IMR-90 (cell line): Measurements from ENCODE around the gene OR6V1. TPM values are rescaled to one million over a fixed set of nuclear protein-coding genes. Genes with fewer than 3 reads are reported as not detected.

Experiments used
- ATAC-seq: fragments of 200-7000 bp; cut with Tn5 transposase; 2 replicates; pipeline ENCODE4 v1.9.1; 2020; ENCODE audit warnings: low read depth, mild to moderate bottlenecking, moderate library complexity
- BruUV-seq: library from RNA; stranded (reverse); fragments of 400-500 nt; replicated peaks from 2 replicates; lab custom pipeline; 2021; lab: Mats Ljungman, UMichigan
- CTCF ChIA-PET: fragments of 300-600 bp; formaldehyde crosslinking; extraction: SDS; loops from one replicate; lab custom pipeline; 2021; ENCODE audit warnings: antibody characterized with exemption; lab: Yijun Ruan, JAX
- POLR2A ChIA-PET: fragments of 300-600 bp; sonication (Branson Sonifier 250); formaldehyde crosslinking; loops from one replicate; lab custom pipeline; 2022; ENCODE audit warnings: antibody characterized with exemption; ENCODE audit not compliant: unreplicated experiment; lab: Charles Lee
- DNase-seq: peaks from one replicate; pipeline ENCODE4 v3.0.0; 2013
- H2AFZ ChIP-seq: replicated peaks from 2 replicates; pipeline ENCODE3; 2013; ENCODE audit warnings: low read length, mild to moderate bottlenecking; ENCODE audit not compliant: poor library complexity
- H2AK5ac ChIP-seq: 2 replicates; pipeline ENCODE4 v1.6.1; 2013; ENCODE audit warnings: low read depth, low read length, inconsistent platforms
- H2AK9ac ChIP-seq: replicated peaks from 2 replicates; pipeline ENCODE3; 2013; ENCODE audit warnings: mild to moderate bottlenecking, low read depth, low read length, moderate library complexity; ENCODE audit not compliant: poor library complexity
- H2BK120ac ChIP-seq: 2 replicates; pipeline ENCODE4 v1.6.1; 2013; ENCODE audit warnings: low read depth, low read length, inconsistent platforms
- H2BK15ac ChIP-seq: 3 replicates; pipeline ENCODE4 v1.6.1; 2013; ENCODE audit warnings: low read depth, low read length, inconsistent platforms
- H2BK20ac ChIP-seq: 2 replicates; pipeline ENCODE4 v1.6.1; 2013; ENCODE audit warnings: low read depth, mild to moderate bottlenecking, inconsistent platforms, low read length, moderate library complexity
- H2BK5ac ChIP-seq: 2 replicates; pipeline ENCODE4 v1.6.1; 2013; ENCODE audit warnings: mild to moderate bottlenecking, low read depth, low read length, inconsistent platforms; ENCODE audit not compliant: poor library complexity, severe bottlenecking
- H3K14ac ChIP-seq: replicated peaks from 2 replicates; pipeline ENCODE4 v1.6.1; 2013; ENCODE audit warnings: low read depth, low read length, inconsistent platforms
- H3K18ac ChIP-seq: 2 replicates; pipeline ENCODE4 v1.6.1; 2013; ENCODE audit warnings: low read depth, low read length, control low read depth
- H3K23ac ChIP-seq: 2 replicates; pipeline ENCODE4 v1.6.1; 2013; ENCODE audit warnings: low read depth, low read length, inconsistent platforms
- H3K27ac ChIP-seq: 2 replicates; pipeline ENCODE4 v1.5.1; 2013; ENCODE audit warnings: mild to moderate bottlenecking, control low read depth, low read length; ENCODE audit not compliant: insufficient read depth
- H3K27me3 ChIP-seq: 2 replicates; pipeline ENCODE4 v1.6.1; 2013; ENCODE audit warnings: low read length; ENCODE audit not compliant: control insufficient read depth, insufficient read depth
- H3K36me3 ChIP-seq: 2 replicates; pipeline ENCODE4 v1.6.1; 2013; ENCODE audit warnings: low read length, mixed read lengths; ENCODE audit not compliant: control insufficient read depth, insufficient read depth
- H3K4ac ChIP-seq: 2 replicates; pipeline ENCODE4 v1.6.1; 2013; ENCODE audit warnings: low read depth, low read length, inconsistent platforms
- H3K4me1 ChIP-seq: 2 replicates; pipeline ENCODE4 v1.6.1; 2013; ENCODE audit warnings: low read length, mixed read lengths; ENCODE audit not compliant: control insufficient read depth, insufficient read depth
- H3K4me2 ChIP-seq: 2 replicates; pipeline ENCODE4 v1.6.1; 2013; ENCODE audit warnings: low read depth, mild to moderate bottlenecking, control low read depth, low read length, moderate library complexity
- H3K4me3 ChIP-seq: 2 replicates; pipeline ENCODE4 v1.5.1; 2013; ENCODE audit warnings: low read depth, mild to moderate bottlenecking, control low read depth, low read length, moderate library complexity; ENCODE audit not compliant: insufficient read depth
- H3K56ac ChIP-seq: 2 replicates; pipeline ENCODE4 v1.6.1; 2013; ENCODE audit warnings: low read length, inconsistent platforms; ENCODE audit not compliant: insufficient read depth; ENCODE audit errors: extremely low read depth
- H3K79me1 ChIP-seq, 2 experiments: 2 replicates each; pipeline ENCODE4 v1.6.1; 2013; ENCODE audit warnings: low read length in 2 of 2, inconsistent platforms in 1 of 2, low read depth in 1 of 2
- H3K9ac ChIP-seq: 2 replicates; pipeline ENCODE4 v1.6.1; 2013; ENCODE audit warnings: low read depth, low read length, control low read depth
- H3K9me1 ChIP-seq: 2 replicates; pipeline ENCODE4 v1.6.1; 2013; ENCODE audit warnings: low read length, inconsistent platforms; ENCODE audit not compliant: insufficient read depth
- H3K9me3 ChIP-seq: 2 replicates; pipeline ENCODE4 v1.6.1; 2013; ENCODE audit warnings: low read length; ENCODE audit not compliant: control insufficient read depth, insufficient read depth
- H4K20me1 ChIP-seq: 2 replicates; pipeline ENCODE4 v1.6.1; 2013; ENCODE audit warnings: low read length, inconsistent platforms; ENCODE audit not compliant: insufficient read depth
- H4K5ac ChIP-seq: 2 replicates; pipeline ENCODE4 v1.6.1; 2013; ENCODE audit warnings: mild to moderate bottlenecking, low read depth, low read length, control low read depth
- H4K8ac ChIP-seq, 2 experiments: 2 replicates each; pipeline ENCODE4 v1.6.1; 2013; ENCODE audit warnings: low read depth in 2 of 2, low read length in 2 of 2, control low read depth in 1 of 2, inconsistent platforms in 1 of 2
- H4K91ac ChIP-seq: 2 replicates; pipeline ENCODE4 v1.6.1; 2013; ENCODE audit warnings: low read depth, low read length, inconsistent platforms; ENCODE audit not compliant: insufficient read depth
- CEBPB ChIP-seq: IDR thresholded peaks from 2 replicates; pipeline ENCODE4 v1.6.1; 2012; ENCODE audit warnings: low read depth, low read length, improper control_type of control experiment
- CHD1 ChIP-seq: IDR thresholded peaks from 2 replicates; pipeline ENCODE4 v1.6.1; 2012; ENCODE audit warnings: low read depth, low read length, improper control_type of control experiment
- FOS ChIP-seq: fragments of 150-350 bp; IDR thresholded peaks from 2 replicates; pipeline ENCODE4 v1.6.1; 2016; ENCODE audit warnings: low read depth, low read length
- MAZ ChIP-seq: IDR thresholded peaks from 2 replicates; pipeline ENCODE4 v1.6.1; 2012; ENCODE audit warnings: low read depth, mild to moderate bottlenecking, low read length, improper control_type of control experiment, moderate library complexity, borderline replicate concordance
- MXI1 ChIP-seq: IDR thresholded peaks from 2 replicates; pipeline ENCODE4 v1.6.1; 2012; ENCODE audit warnings: low read depth, mild to moderate bottlenecking, low read length, moderate library complexity, borderline replicate concordance
- NFE2L2 ChIP-seq: fragments of 150-350 bp; IDR thresholded peaks from 2 replicates; pipeline ENCODE4 v1.6.1; 2016; ENCODE audit warnings: low read depth, mild to moderate bottlenecking, low read length
- POLR2A ChIP-seq: IDR thresholded peaks from 2 replicates; pipeline ENCODE4 v1.6.1; 2012; ENCODE audit warnings: mild to moderate bottlenecking, low read depth, low read length
- RAD21 ChIP-seq: IDR thresholded peaks from 2 replicates; pipeline ENCODE4 v1.6.1; 2012; ENCODE audit warnings: low read length, improper control_type of control experiment
- RCOR1 ChIP-seq: IDR thresholded peaks from 2 replicates; pipeline ENCODE4 v1.6.1; 2012; ENCODE audit warnings: mild to moderate bottlenecking, low read length, improper control_type of control experiment; ENCODE audit not compliant: insufficient replicate concordance
- RFX5 ChIP-seq: IDR thresholded peaks from 2 replicates; pipeline ENCODE4 v1.8.0; 2012; ENCODE audit warnings: low read depth, mild to moderate bottlenecking, low read length, moderate library complexity
- SMC3 ChIP-seq: fragments of 150-350 bp; IDR thresholded peaks from 2 replicates; pipeline ENCODE4 v1.6.1; 2016; ENCODE audit warnings: low read depth, mild to moderate bottlenecking, antibody characterized with exemption, low read length, moderate library complexity
- dilution Hi-C: fragments of 300-500 bp; cut with HindIII; formaldehyde crosslinking; loops from one replicate; pipeline ENCODE4 v1.14.3; 2018; ENCODE audit warnings: low sequenced_read_pairs; ENCODE audit not compliant: unreplicated experiment
- in situ Hi-C: fragments of 300-500 bp; cut with MboI; formaldehyde crosslinking; loops from 3 replicates; pipeline ENCODE4 v1.14.3; 2019; ENCODE audit warnings: low sequenced_read_pairs, inconsistent platforms, mixed read lengths
- intact Hi-C: fragments of 100-400 bp; cut with micrococcal nuclease; formaldehyde crosslinking; loops from 2 replicates; pipeline ENCODE4 v1.10.0; 2022
- polyA plus RNA-seq, 3 experiments: library from polyadenylated mRNA; depleted of rRNA; stranded (reverse); fragments of >200 nt; gene quantifications; 2 replicates each; pipeline ENCODE4 v1.2.3, GENCODE V29; 2012; ENCODE audit warnings: low replicate concordance in 1 of 3
- total RNA-seq: library from RNA; depleted of rRNA; stranded (reverse); fragments of >200 nt; gene quantifications from 2 replicates; pipeline ENCODE4 v1.2.3, GENCODE V29; 2012
- TF ChIP-seq, protein P1 (sequence below): conservative IDR thresholded peaks from 2 replicates; pipeline ENCODE4 v1.5.1; 2012; ENCODE audit warnings: mild to moderate bottlenecking, low read depth, low read length, improper control_type of control experiment
- TF ChIP-seq, protein P2 (sequence below): fragments of 150-350 bp; IDR thresholded peaks from 2 replicates; pipeline ENCODE4 v1.6.1; 2016; ENCODE audit warnings: low read depth, mild to moderate bottlenecking, low read length, moderate library complexity, borderline replicate concordance

Gene OR6V1
- total and polyA plus RNA-seq, 2 of the 4 experiments (the other 2 are of a cell fraction) = not detected

GRCh38 chr7:143055754-143056153, 3.6 kb downstream of the OR6V1 start:
- ChIA-PET POLR2A (no interaction called here), CTCF (no interaction called here)
- in situ Hi-C loops (no loop called here), intact Hi-C loops (no loop called here), dilution Hi-C loops (no loop called here)
- no peak for DNase-seq
- H4K20me1 ChIP-seq = no peaks in the 10 kb centered on the region
- no peak overlapping the region for H2BK20ac ChIP-seq
- H2AFZ ChIP-seq = no peak overlapping the region
- H2BK120ac ChIP-seq = no peak overlapping the region
- no peak overlapping the region for H4K5ac ChIP-seq
- no peak overlapping the region for H3K23ac ChIP-seq
- no peaks in the 10 kb centered on the region for H3K9me1 ChIP-seq
- H3K14ac ChIP-seq = no peak overlapping the region
- no peak overlapping the region for H3K56ac ChIP-seq
- H3K36me3 ChIP-seq = no peaks in the 10 kb centered on the region
- no peak overlapping the region for H2AK9ac ChIP-seq
- no peak overlapping the region for H4K8ac ChIP-seq
- no peak overlapping the region for H2AK5ac ChIP-seq
- peaks cover 9% of the 10 kb centered on the region; the same call in 1 of the 2 replicates for H3K9me3 ChIP-seq
- H3K27ac ChIP-seq = no peak overlapping the region
- no peak overlapping the region for H2BK15ac ChIP-seq
- no TSS peak for BruUV-seq
- TF ChIP-seq RFX5 (no peak), RAD21 (no peak), FOS (no peak), CEBPB (no peak), CHD1 (no peak), MXI1 (no peak), MAZ (no peak), RCOR1 (no peak), POLR2A (no peak), NFE2L2 (no peak), SMC3 (no peak)
- TF ChIP-seq, protein P1, sequence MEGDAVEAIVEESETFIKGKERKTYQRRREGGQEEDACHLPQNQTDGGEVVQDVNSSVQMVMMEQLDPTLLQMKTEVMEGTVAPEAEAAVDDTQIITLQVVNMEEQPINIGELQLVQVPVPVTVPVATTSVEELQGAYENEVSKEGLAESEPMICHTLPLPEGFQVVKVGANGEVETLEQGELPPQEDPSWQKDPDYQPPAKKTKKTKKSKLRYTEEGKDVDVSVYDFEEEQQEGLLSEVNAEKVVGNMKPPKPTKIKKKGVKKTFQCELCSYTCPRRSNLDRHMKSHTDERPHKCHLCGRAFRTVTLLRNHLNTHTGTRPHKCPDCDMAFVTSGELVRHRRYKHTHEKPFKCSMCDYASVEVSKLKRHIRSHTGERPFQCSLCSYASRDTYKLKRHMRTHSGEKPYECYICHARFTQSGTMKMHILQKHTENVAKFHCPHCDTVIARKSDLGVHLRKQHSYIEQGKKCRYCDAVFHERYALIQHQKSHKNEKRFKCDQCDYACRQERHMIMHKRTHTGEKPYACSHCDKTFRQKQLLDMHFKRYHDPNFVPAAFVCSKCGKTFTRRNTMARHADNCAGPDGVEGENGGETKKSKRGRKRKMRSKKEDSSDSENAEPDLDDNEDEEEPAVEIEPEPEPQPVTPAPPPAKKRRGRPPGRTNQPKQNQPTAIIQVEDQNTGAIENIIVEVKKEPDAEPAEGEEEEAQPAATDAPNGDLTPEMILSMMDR = no peak
- TF ChIP-seq, protein P2, sequence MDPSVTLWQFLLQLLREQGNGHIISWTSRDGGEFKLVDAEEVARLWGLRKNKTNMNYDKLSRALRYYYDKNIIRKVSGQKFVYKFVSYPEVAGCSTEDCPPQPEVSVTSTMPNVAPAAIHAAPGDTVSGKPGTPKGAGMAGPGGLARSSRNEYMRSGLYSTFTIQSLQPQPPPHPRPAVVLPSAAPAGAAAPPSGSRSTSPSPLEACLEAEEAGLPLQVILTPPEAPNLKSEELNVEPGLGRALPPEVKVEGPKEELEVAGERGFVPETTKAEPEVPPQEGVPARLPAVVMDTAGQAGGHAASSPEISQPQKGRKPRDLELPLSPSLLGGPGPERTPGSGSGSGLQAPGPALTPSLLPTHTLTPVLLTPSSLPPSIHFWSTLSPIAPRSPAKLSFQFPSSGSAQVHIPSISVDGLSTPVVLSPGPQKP = no peak
- no peaks in the 10 kb centered on the region for H3K79me1 ChIP-seq
- H4K91ac ChIP-seq = no peak overlapping the region
- no peak overlapping the region for H3K4ac ChIP-seq
- H3K18ac ChIP-seq = no peak overlapping the region
- H3K9ac ChIP-seq = no peak overlapping the region
- no peak overlapping the region for H2BK5ac ChIP-seq
- no peak overlapping the region for H3K4me2 ChIP-seq
- H3K4me3 ChIP-seq = no peak overlapping the region
- no peak for ATAC-seq
- H3K27me3 ChIP-seq = no peaks in the 10 kb centered on the region
- H3K4me1 ChIP-seq = no peaks in the 10 kb centered on the region
